Measurements from ENCODE around the gene RNPS1. TPM values are rescaled to one million over a fixed set of nuclear protein-coding genes. Genes with fewer than 3 reads are reported as not detected.

The RNPS1 gene
- polyA plus RNA-seq, 1 experiment: 95.3 TPM

GRCh38 chr16:2278956-2279800 lies 11.3 kb upstream of the RNPS1 start:
- TF ChIP-seq, protein P1, sequence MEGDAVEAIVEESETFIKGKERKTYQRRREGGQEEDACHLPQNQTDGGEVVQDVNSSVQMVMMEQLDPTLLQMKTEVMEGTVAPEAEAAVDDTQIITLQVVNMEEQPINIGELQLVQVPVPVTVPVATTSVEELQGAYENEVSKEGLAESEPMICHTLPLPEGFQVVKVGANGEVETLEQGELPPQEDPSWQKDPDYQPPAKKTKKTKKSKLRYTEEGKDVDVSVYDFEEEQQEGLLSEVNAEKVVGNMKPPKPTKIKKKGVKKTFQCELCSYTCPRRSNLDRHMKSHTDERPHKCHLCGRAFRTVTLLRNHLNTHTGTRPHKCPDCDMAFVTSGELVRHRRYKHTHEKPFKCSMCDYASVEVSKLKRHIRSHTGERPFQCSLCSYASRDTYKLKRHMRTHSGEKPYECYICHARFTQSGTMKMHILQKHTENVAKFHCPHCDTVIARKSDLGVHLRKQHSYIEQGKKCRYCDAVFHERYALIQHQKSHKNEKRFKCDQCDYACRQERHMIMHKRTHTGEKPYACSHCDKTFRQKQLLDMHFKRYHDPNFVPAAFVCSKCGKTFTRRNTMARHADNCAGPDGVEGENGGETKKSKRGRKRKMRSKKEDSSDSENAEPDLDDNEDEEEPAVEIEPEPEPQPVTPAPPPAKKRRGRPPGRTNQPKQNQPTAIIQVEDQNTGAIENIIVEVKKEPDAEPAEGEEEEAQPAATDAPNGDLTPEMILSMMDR (IDR thresholded peaks at IDR 0.05; ENCODE audit: low read depth, low read length): no peak
- POLR2A ChIA-PET: interaction anchor here (1.8 kb wide), 1 partner anchor 11 kb away, joined by 5 read pairs; no protein-coding TSS in a partner anchor
- no peaks in the 10 kb centered on the region; the same call in 1 of the 2 replicates for H3K9me3 ChIP-seq (ENCODE audit: control insufficient read depth, insufficient read depth, low read length)
- CTCF ChIA-PET: interaction anchor here (0.6 kb wide), 1 partner anchor 278 kb away, joined by 6 read pairs; no protein-coding TSS in a partner anchor
- DNase-seq (ENCODE audit: low read depth, low spot score): no peak
- H3K27ac ChIP-seq (ENCODE audit: low read depth, low read length): no peak overlapping the region
- H3K27me3 ChIP-seq (ENCODE audit: control insufficient read depth, insufficient read depth, low read length): peaks cover 57% of the 10 kb centered on the region
- no peak overlapping the region for H3K4me3 ChIP-seq (ENCODE audit: low read depth, low read length)

- no peak overlapping the region for H3K27ac ChIP-seq (ENCODE audit: low read depth, low read length)
- H3K4me3 ChIP-seq (ENCODE audit: low read depth, low read length): no peak overlapping the region
- peaks cover 57% of the 10 kb centered on the region for H3K27me3 ChIP-seq (ENCODE audit: control insufficient read depth, insufficient read depth, low read length)
- H3K9me3 ChIP-seq (ENCODE audit: control insufficient read depth, insufficient read depth, low read length): no peaks in the 10 kb centered on the region; the same call in 1 of the 2 replicates
- DNase-seq (ENCODE audit: low read depth, low spot score): no peak
- ChIA-PET CTCF (no interaction called here), POLR2A (interaction anchor here (0.5 kb wide), 1 partner anchor 127 kb away, joined by 9 read pairs; no protein-coding TSS in a partner anchor)
- TF ChIP-seq, protein P1 (IDR thresholded peaks at IDR 0.05; ENCODE audit: low read depth, low read length): no peak
Measured at GRCh38 chr16:2278272-2278608, 10.3 kb upstream of the RNPS1 start.

DNA sequence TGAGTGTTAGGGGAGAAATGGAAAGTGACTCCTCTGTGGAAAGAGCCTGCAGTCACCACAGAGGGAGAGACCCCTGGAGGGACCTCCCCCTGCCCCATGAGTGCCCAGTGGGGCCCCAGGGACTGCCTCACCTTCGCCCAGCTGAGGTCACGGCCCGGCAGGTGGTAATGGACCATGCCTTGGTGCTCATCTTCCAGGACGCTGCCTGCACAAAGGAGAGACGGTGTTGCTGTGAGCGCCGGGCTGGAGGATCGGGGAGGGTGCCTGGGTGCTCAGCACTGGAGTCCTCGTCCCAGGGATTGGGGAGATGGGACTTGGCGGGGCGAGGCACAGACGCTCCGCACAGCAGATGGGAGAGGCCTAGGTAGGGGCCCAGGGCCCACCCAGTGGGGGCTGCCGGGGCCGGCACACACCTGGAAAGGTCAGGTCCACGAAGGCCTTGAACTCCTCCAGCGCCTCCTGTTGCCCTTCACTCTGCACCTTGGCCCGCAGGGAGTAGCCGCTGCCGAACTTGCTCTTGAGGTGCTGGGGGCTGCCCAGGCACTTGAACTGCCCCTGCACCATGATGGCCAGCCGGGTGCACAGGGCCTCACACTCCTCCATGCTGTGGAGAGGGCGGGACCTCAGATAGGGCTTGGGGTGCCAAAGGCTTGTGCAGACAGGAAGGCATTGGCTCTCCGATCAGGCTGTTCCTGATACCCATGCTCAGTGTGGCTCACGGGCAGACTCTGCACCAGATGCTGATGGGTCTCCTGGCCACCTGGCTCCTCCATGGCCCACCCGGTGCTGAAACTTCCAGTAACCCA lies 9.7 kb upstream of the RNPS1 start:
- Histone ChIP-seq H3K27me3 (ENCODE audit: control insufficient read depth, insufficient read depth, low read length) (peaks cover 54% of the 10 kb centered on the region), H3K27ac (ENCODE audit: low read depth, low read length) (no peak overlapping the region), H3K4me3 (ENCODE audit: low read depth, low read length) (no peak overlapping the region), H3K9me3 (ENCODE audit: control insufficient read depth, insufficient read depth, low read length) (no peaks in the 10 kb centered on the region; the same call in 1 of the 2 replicates)
- DNase-seq (ENCODE audit: low read depth, low spot score): no peak
- CTCF ChIA-PET: no interaction called here
- TF ChIP-seq, protein P1 (IDR thresholded peaks at IDR 0.05; ENCODE audit: low read depth, low read length): no peak
- POLR2A ChIA-PET: interaction anchor here (0.5 kb wide), 1 partner anchor 128 kb away, joined by 9 read pairs; no protein-coding TSS in a partner anchor

DNA sequence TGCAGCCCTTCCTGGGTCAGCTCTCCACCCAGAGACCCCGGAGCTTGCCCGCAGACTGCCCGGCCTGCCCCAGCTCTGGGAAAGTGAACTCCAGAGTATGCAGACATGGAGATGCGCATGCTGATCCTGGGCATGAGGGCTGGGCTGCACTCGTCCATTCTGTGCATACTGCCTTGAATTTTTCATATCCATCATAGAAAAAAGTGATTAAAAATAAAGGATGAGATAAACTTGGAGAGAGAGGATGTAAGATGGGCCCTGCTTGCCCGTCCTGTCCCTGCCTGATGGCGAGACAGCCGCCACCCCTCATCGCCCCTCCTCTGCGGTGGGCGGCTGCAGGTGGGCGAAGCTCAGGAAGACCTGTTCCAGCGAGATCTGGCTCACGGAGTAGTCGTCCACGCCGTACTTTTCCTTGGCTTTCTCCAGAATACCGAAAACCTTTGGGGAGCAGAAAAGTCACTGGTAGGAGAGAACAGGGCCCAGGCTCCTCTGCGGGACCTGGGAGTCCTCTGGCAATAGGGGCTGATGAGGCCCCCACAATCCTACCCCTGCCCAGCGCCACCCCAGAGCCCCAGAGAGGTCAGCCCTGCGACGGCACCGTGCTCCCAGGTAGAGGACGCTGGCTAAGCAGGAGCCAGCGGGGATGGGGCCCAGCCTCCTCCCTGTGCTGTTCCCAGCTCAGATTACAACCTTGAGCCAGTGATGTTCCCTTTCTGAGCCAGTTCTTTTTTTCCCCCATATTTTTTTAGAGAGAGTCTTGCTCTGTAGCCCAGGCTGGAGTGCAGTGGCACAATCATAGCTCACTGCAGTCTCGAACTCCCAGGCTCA lies 8.7 kb upstream of the RNPS1 start:
- CTCF ChIA-PET: no interaction called here

More for the DNA sequence above, 8.7 kb upstream of the RNPS1 start:
- POLR2A ChIA-PET: no interaction called here
- H3K9me3 ChIP-seq (ENCODE audit: control insufficient read depth, insufficient read depth, low read length): no peaks in the 10 kb centered on the region; the same call in 1 of the 2 replicates
- H3K4me3 ChIP-seq (ENCODE audit: low read depth, low read length): no peak overlapping the region
- no peak overlapping the region for H3K27ac ChIP-seq (ENCODE audit: low read depth, low read length)
- DNase-seq (ENCODE audit: low read depth, low spot score): no peak
- peaks cover 54% of the 10 kb centered on the region for H3K27me3 ChIP-seq (ENCODE audit: control insufficient read depth, insufficient read depth, low read length)
- TF ChIP-seq, protein P1 (IDR thresholded peaks at IDR 0.05; ENCODE audit: low read depth, low read length): no peak
